Breast epithelium (tissue), 3 donors: ENCODE results near the gene SOS2.

Experiments
- CTCF ChIP-seq, 3 donors: fragments of 450-650 bp; IDR thresholded peaks; one replicate each; pipeline ENCODE4 v1.5.1; 2016 to 2017; ENCODE audit warnings: antibody characterized with exemption in 3 of 3, mild to moderate bottlenecking in 3 of 3, moderate library complexity in 3 of 3
- POLR2A ChIP-seq: fragments of 450-650 bp; IDR thresholded peaks from one replicate; pipeline ENCODE4 v1.6.1; 2016; ENCODE audit warnings: antibody characterized with exemption, mild to moderate bottlenecking, moderate library complexity

- TF ChIP-seq CTCF (IDR thresholded peaks at IDR 0.05) (peak in 1 of 3 donors; percentile 15), POLR2A (no peak)
These were observed 29.1 kb upstream of the SOS2 start for GRCh38 chr14:50260511-50260910.
